Endothelial cell of umbilical vein (primary cell): ENCODE data around the gene CDO1. TPM values are rescaled to one million over a fixed set of nuclear protein-coding genes. Genes with fewer than 3 reads are reported as not detected.

Source experiments
- BruUV-seq: library from RNA; stranded (reverse); fragments of 400-500 nt; replicated peaks from 2 replicates; lab custom pipeline; 2021; lab: Mats Ljungman, UMichigan
- CTCF ChIA-PET: fragments of 300-600, 350-600 bp; sonication (Branson Sonifier 250); formaldehyde crosslinking; loops from one replicate; lab custom pipeline; 2021; ENCODE audit warnings: antibody characterized with exemption, inconsistent platforms; lab: Charles Lee
- POLR2A ChIA-PET: fragments of 300-600, 350-600 bp; sonication (Branson Sonifier 250); formaldehyde crosslinking; loops from one replicate; lab custom pipeline; 2021; ENCODE audit warnings: antibody characterized with exemption, inconsistent platforms; lab: Charles Lee
- DNase-seq: peaks from one replicate; pipeline ENCODE4 v3.0.0-alpha.2; 2011; ENCODE audit warnings: low read depth, low spot score
- FAIRE-seq: peaks from 2 replicates; lab custom pipeline; 2011; peaks lifted over from hg19 to GRCh38; lab: Jason Lieb, UNC
- H2AFZ ChIP-seq: 2 replicates; pipeline ENCODE4 v1.6.0; 2012; ENCODE audit warnings: low read depth, low read length, control low read depth, inconsistent platforms
- H3K27ac ChIP-seq: 2 replicates; pipeline ENCODE4 v1.5.1; 2011; ENCODE audit warnings: low read depth, mild to moderate bottlenecking, control low read depth, low read length, moderate library complexity; ENCODE audit not compliant: insufficient read depth
- H3K27me3 ChIP-seq, 2 experiments: 2 replicates each; pipeline versions ENCODE4 v1.6.0 to v1.6.1; 2011; ENCODE audit warnings: low read length in 2 of 2, mixed read lengths in 1 of 2; ENCODE audit not compliant: control insufficient read depth in 2 of 2, insufficient read depth in 2 of 2
- H3K36me3 ChIP-seq, 2 experiments: 2 replicates in 1 of 2; 3 replicates in 1 of 2; pipeline ENCODE4 v1.5.1; 2011; ENCODE audit warnings: low read length in 2 of 2, mild to moderate bottlenecking in 1 of 2, moderate library complexity in 1 of 2; ENCODE audit not compliant: control insufficient read depth in 2 of 2, insufficient read depth in 2 of 2; ENCODE audit errors: extremely low read depth in 1 of 2
- H3K4me1 ChIP-seq: 3 replicates; pipeline ENCODE4 v1.5.1; 2011; ENCODE audit warnings: mild to moderate bottlenecking, low read length; ENCODE audit not compliant: control insufficient read depth, insufficient read depth; ENCODE audit errors: extremely low read depth
- H3K4me2 ChIP-seq: 2 replicates; pipeline ENCODE4 v1.6.1; 2011; ENCODE audit warnings: low read length, control low read depth, mixed read lengths; ENCODE audit not compliant: insufficient read depth
- H3K4me3 ChIP-seq, 3 experiments: fragments of 200-600 bp in 1 of 3; sonication (generic), shearing (Covaris generic) in 1 of 3; replicated peaks in 1 of 3; 2 replicates each; pipeline ENCODE4 v1.5.1; 2011 to 2016; ENCODE audit warnings: control low read depth in 3 of 3, low read length in 3 of 3, mild to moderate bottlenecking in 2 of 3, inconsistent platforms in 1 of 3, low read depth in 1 of 3, moderate library complexity in 1 of 3; ENCODE audit not compliant: insufficient read depth in 1 of 3
- H3K79me2 ChIP-seq: 2 replicates; pipeline ENCODE4 v1.6.0; 2012; ENCODE audit warnings: low read length, inconsistent platforms; ENCODE audit not compliant: control insufficient read depth, insufficient read depth
- H3K9ac ChIP-seq: replicated peaks from 2 replicates; pipeline ENCODE3; 2011; ENCODE audit warnings: low read length, control low read depth; ENCODE audit not compliant: insufficient read depth; ENCODE audit errors: extremely low read depth
- H3K9me1 ChIP-seq: replicated peaks from 3 replicates; pipeline ENCODE4 v1.6.0; 2011; ENCODE audit warnings: mild to moderate bottlenecking, low read length; ENCODE audit not compliant: control insufficient read depth, insufficient read depth; ENCODE audit errors: extremely low read depth
- H3K9me3 ChIP-seq: replicated peaks from 2 replicates; pipeline ENCODE4 v1.5.1; 2012; ENCODE audit warnings: low read length, inconsistent platforms; ENCODE audit not compliant: control insufficient read depth, insufficient read depth
- H4K20me1 ChIP-seq: replicated peaks from 2 replicates; pipeline ENCODE3; 2011; ENCODE audit warnings: mild to moderate bottlenecking, low read length; ENCODE audit not compliant: control insufficient read depth, insufficient read depth; ENCODE audit errors: extremely low read depth
- EZH2 ChIP-seq: IDR thresholded peaks from 2 replicates; pipeline ENCODE4 v1.6.1; 2012; ENCODE audit warnings: borderline replicate concordance, low read depth, mild to moderate bottlenecking, moderate library complexity, low read length, inconsistent platforms; ENCODE audit not compliant: severe bottlenecking
- JUN ChIP-seq: IDR thresholded peaks from 2 replicates; pipeline ENCODE4 v1.6.1; 2011; ENCODE audit warnings: borderline replicate concordance, low read depth; ENCODE audit not compliant: insufficient read length, insufficient read depth
- POLR2AphosphoS5 ChIP-seq: IDR thresholded peaks from 2 replicates; pipeline ENCODE4 v1.6.1; 2012; ENCODE audit warnings: low read depth, mild to moderate bottlenecking, control low read depth, low read length, moderate library complexity; ENCODE audit not compliant: insufficient read depth
- dilution Hi-C: fragments of 300-500 bp; cut with MboI; formaldehyde crosslinking; loops from one replicate; pipeline ENCODE4 v1.15.0; 2019; ENCODE audit warnings: low sequenced_read_pairs; ENCODE audit not compliant: extremely low pct_ligation_motif_present
- intact Hi-C: fragments of 100-400 bp; cut with micrococcal nuclease; formaldehyde crosslinking; loops from one replicate; pipeline ENCODE4 v1.10.0; 2022
- polyA plus RNA-seq, 4 experiments: library from polyadenylated mRNA; depleted of rRNA in 3 of 4; stranded (reverse) in 3 of 4; unstranded in 1 of 4; fragments of >200 nt; gene quantifications; 2 replicates each; pipeline versions ENCODE4 v1.2.1 to v1.2.3, GENCODE V29; 2011 to 2012; ENCODE audit warnings: missing spikeins in 1 of 4
- total RNA-seq: library from RNA; stranded (reverse); gene quantifications from 2 replicates; pipeline ENCODE4 v1.2.3, GENCODE V29; 2021
- TF ChIP-seq, protein P1 (sequence below), 2 donors: IDR thresholded peaks; 1 replicate in 1 of 2; 2 replicates in 1 of 2; pipeline ENCODE4 v1.5.1; 2011; ENCODE audit warnings: low read length in 2 of 2, mild to moderate bottlenecking in 2 of 2, moderate library complexity in 2 of 2, control low read depth in 1 of 2, inconsistent platforms in 1 of 2, low read depth in 1 of 2; ENCODE audit not compliant: insufficient read depth in 1 of 2; ENCODE audit errors: extremely low read depth in 1 of 2

The CDO1 gene
- total and polyA plus RNA-seq, 2 donors (not counting 3 experiments of a cell fraction or from before 2014, with no cell fraction given), result 1.3 to 1.7 TPM

DNA sequence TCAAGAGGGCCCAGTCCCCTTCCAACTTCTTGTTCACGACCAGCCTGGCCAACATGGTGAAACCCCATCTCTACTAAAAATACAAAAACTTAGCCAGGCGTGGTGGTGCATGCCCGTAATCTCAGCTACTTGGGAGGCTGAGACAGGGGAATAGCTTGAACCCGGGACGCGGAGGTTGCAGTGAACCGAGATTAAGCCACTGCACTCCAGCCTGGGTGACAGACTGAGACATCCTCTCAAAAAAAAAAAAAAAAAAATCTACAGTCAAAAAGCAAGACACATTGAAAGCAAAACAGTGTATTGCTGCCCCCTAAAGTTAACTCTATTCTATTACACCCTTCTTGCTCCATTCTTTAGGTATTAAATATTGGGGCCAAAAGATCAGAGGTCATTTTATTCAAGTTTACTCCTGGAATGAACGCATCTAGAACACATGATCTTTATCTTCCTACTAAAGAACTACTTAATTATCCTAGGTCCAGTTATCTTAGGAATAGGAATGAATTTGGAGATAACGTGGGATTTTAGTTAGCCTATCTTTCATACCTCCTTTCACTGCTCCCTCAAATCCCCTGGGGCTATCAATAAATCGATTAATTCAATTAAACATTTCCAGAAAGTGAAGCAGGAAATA, 22.5 kb upstream of the CDO1 start:
- no peaks in the 10 kb centered on the region for H3K9me1 ChIP-seq
- no peaks in the 10 kb centered on the region for H3K27me3 ChIP-seq
- DNase-seq (peak; percentile 57), FAIRE-seq (peak; percentile 58)
- peak overlapping the region; percentile 78 for H3K4me2 ChIP-seq
- intact Hi-C loops (loop anchor here (1.0 to 5.0 kb wide), 6 partner anchors 8 to 742 kb away; partner anchors contain the start of gene CDO1), dilution Hi-C loops (no loop called here)
- peak overlapping the region in 1 of 3 experiments; percentile 25 for H3K4me3 ChIP-seq
- BruUV-seq, result no TSS peak
- H4K20me1 ChIP-seq, result peaks cover 7% of the 10 kb centered on the region
- peaks cover 7 to 21% of the 10 kb centered on the region in 2 experiments for H3K36me3 ChIP-seq
- CTCF ChIA-PET, result interaction anchor here (0.7 to 3.5 kb wide), 17 partner anchors 8 to 741 kb away, joined by 3 to 47 read pairs (median 4); partner anchors contain the start of gene TMED7
- no peak for TF ChIP-seq POLR2AphosphoS5
- TF ChIP-seq, protein P1, sequence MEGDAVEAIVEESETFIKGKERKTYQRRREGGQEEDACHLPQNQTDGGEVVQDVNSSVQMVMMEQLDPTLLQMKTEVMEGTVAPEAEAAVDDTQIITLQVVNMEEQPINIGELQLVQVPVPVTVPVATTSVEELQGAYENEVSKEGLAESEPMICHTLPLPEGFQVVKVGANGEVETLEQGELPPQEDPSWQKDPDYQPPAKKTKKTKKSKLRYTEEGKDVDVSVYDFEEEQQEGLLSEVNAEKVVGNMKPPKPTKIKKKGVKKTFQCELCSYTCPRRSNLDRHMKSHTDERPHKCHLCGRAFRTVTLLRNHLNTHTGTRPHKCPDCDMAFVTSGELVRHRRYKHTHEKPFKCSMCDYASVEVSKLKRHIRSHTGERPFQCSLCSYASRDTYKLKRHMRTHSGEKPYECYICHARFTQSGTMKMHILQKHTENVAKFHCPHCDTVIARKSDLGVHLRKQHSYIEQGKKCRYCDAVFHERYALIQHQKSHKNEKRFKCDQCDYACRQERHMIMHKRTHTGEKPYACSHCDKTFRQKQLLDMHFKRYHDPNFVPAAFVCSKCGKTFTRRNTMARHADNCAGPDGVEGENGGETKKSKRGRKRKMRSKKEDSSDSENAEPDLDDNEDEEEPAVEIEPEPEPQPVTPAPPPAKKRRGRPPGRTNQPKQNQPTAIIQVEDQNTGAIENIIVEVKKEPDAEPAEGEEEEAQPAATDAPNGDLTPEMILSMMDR (IDR thresholded peaks at IDR 0.05; ENCODE audit: extremely low read depth in 1 of 2, insufficient read depth in 1 of 2, low read depth in 1 of 2, low read length in 2 of 2), result peak; percentile 24 to 41
- no peak overlapping the region for H3K27ac ChIP-seq
- peaks cover 58% of the 10 kb centered on the region for H3K79me2 ChIP-seq
- H3K9ac ChIP-seq, result peak overlapping the region; percentile 17
- no peak overlapping the region for H2AFZ ChIP-seq
- peaks cover 32% of the 10 kb centered on the region for H3K4me1 ChIP-seq
- H3K9me3 ChIP-seq, result no peaks in the 10 kb centered on the region
- POLR2A ChIA-PET, result no interaction called here

DNA sequence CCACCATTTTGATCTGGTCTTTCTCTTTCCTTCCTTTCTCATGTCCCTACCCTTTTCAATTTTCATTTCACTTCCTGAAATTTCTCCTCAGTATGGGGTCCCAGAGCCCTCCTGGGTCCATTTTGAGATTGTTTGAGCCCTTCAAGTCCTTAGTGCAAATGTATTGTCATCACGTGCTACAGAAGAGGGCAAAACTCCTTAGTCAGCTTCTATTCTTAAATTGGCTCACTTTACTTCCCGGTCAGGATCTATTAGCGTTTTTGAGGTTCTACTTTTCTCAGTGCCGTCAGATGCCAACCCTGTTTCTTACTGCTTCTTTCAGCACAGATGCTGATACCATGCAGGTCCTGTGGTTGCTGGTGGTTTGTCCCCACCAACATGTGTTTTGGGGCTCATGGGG, 19.0 kb upstream of the CDO1 start:
- Histone ChIP-seq H4K20me1 (peaks cover 7% of the 10 kb centered on the region), H3K9me3 (no peaks in the 10 kb centered on the region), H3K27me3 (no peaks in the 10 kb centered on the region), H3K36me3 (peaks cover 7 to 34% of the 10 kb centered on the region in 2 experiments), H3K9me1 (no peaks in the 10 kb centered on the region), H3K4me1 (peaks cover 20% of the 10 kb centered on the region), H3K9ac (no peak overlapping the region), H3K27ac (no peak overlapping the region), H2AFZ (no peak overlapping the region), H3K4me2 (no peak overlapping the region), H3K4me3 (no peak overlapping the region), H3K79me2 (peaks cover 32% of the 10 kb centered on the region)
- DNase-seq, result no peak
- ChIA-PET POLR2A (no interaction called here), CTCF (interaction anchor here (0.9 to 1.8 kb wide), 3 partner anchors 200 to 526 kb away, joined by 3 to 8 read pairs (median 4); no protein-coding TSS in a partner anchor)
- no peak for TF ChIP-seq EZH2
- TF ChIP-seq JUN, result no peak
- TF ChIP-seq, protein P1 (IDR thresholded peaks at IDR 0.05; ENCODE audit: extremely low read depth in 1 of 2, insufficient read depth in 1 of 2, low read depth in 1 of 2, low read length in 2 of 2), result no peak
- intact Hi-C loops, result loop anchor here (5.0 kb wide), 2 partner anchors 528 to 738 kb away; no protein-coding TSS in a partner anchor
- dilution Hi-C loops, result no loop called here
- FAIRE-seq, result no peak
- BruUV-seq, result no TSS peak
